Smooth muscle cell of the brain vasculature (primary cell): ENCODE results near the gene COCH.
"Not testable (repeated sequence)": the region's sequence is repeated elsewhere in the genome, so short reads cannot be mapped to it uniquely, and the experiment has no call there.

Source experiments
- DNase-seq: peaks from one replicate; pipeline ENCODE4 v3.0.0-alpha.2; 2012; ENCODE audit warnings: low read depth, low spot score

COCH gene

DNA sequence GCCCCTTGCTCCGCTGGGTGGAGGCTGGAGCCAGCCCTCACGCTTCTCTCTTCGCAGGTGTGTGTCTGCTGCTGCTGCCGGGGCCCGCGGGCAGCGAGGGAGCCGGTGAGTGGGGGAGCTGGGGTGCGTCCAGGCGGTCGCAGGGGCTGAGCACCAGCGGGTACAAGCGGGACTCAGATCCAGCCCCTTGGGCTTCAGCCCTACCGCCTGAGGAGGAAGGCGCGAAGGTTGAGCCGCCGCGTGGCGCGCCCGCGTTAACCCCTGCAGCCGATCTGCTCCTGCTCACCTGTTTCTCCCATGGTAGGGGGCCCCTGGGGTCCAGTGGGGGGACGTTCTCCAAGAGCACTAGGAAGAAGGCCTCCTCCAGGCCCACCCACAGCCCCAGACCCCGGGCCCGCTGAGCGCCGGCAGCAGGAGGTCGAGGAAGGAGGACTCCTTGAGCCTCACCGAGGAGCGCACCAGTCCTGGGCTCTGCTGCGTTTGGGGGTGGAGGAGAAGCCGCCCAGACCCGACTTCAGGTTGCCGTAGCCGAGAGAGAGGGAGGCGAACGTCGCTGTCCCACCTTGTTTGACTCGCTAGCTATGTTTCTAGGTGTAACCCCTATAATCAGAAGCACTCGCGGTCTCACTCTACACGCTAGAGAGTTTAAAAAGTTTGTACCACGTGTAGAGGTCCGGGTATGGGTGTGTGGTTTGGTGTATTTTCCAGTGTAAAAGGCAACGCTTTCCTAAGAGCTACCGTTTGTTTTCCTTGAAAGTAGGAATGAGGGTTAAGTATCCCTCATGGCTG lies 834 bp downstream of the COCH start:
- DNase-seq: no peak

DNA sequence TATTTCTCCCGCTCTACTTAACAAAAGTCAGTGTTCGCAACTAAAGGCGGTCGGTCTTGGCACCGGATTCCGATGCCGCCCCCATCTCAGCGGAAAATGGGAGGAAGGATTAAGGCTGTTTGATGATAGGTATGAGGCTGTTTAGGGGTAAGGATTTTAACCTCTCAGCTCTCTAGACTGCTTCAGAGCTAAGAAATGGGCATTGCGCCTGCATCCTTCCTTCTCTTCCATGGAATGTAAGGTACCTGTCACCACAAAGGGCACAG lies 1.4 kb downstream of the COCH start:
- DNase-seq: no peak

GRCh38 chr14:30876692-30877091 lies 2.3 kb downstream of the COCH start:
- DNase-seq: no peak

GRCh38 chr14:30882431-30882830 lies 8.1 kb downstream of the COCH start:
- DNase-seq: no peak

GRCh38 chr14:30883508-30884294 lies 9.3 kb downstream of the COCH start:
- no peak for DNase-seq

DNA sequence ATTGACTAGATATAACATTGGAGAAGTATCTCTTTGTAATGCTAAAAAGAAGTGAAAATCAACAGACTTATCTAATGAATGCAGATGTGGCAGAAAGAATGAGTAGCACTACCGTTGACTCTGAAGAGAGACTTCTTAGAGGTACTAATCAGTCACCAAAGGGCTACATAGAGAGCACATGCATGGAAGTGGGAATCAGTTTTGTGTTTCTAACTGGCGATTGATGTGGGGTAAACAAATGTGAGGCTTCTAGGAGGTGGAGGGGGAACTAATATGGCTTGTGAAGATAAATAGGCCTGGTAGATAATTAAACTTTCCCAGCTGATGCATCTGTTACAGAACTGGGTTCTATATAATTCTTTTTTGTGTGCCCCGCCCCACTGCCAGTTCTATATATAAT lies 10.5 kb downstream of the COCH start:
- DNase-seq: no peak

GRCh38 chr14:30885840-30886740 lies 11.7 kb downstream of the COCH start:
- DNase-seq: no peak

GRCh38 chr14:30888480-30889243 lies 14.3 kb downstream of the COCH start:
- no peak for DNase-seq

DNA sequence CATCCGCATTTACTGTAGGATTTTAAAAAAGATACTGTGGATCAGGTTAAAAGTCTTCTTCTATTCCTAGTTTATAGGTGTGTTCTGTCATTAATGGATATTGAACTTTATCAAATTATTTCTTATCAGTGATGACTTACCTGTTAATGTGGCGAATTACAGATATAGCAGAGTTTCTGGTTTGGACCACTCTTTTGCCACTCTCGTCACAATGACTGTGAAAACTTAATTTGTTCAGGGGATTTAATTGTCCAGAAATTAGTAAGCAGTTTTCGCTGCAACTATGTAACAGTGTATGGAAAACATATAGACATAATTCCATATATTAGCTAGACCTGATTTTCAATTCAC lies 14.9 kb downstream of the COCH start:
- DNase-seq: no peak

DNA sequence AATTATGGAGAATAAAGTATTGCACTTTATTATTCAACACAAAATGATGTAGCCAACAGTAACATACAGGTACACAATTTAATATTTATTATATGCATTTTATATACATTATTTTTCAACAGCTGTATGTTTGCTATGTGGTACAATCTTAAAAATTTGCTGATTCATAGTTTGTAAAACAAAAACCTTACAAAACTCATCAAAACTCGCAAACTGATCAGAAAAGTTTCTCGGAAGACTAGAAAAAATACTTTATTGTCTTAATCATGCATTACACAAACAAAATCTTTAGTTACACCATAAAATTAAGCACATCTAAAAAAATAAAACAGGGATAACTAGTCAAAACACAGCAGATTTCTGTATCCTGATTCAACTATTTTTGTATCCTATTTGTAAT lies 19.5 kb downstream of the COCH start:
- DNase-seq: no peak

- no peak for DNase-seq
Measured at GRCh38 chr14:30894923-30895515, 20.7 kb downstream of the COCH start.

GRCh38 chr14:30896435-30896834 lies 22.1 kb downstream of the COCH start:
- DNase-seq: no peak

GRCh38 chr14:30897121-30897520 lies 22.8 kb downstream of the COCH start:
- not testable (repeated sequence) for DNase-seq

DNA sequence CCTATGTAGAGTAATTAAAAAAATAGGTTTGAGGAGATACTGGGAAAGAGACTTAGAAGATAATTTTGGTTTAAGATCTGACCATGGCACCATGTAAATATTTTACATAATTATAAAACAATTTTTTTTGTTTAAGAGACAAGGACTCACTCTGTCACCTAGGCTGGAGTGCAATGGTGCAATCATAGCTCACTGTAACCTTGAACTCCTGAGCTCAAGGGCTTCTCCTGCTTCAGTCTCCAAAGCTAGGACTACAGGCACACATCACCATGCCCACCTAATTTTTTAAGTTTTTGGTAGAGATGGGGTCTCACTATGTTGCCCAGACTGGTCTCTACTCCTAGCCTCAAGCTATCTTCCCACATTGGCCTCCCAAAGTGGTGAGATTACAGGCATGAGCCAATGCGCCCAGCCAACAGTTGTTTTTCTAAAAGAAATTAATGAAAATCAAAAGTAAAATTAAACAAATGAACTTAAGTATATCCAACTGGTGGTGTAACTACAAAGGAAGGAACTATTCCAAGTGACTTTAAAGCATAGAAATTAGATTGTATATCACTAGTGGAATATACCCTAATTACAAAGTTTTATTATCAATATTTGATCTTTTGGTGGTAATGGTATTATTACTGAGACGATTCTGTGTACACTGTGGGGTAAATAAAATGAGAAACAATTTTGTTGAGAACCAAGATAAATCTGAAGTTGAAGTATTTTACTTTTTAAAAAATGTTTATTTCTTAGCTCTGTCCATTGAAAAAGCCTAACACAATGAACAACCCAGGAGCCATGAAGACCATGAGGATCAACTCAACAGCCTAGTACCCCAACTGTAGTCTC lies 29.1 kb downstream of the COCH start:
- DNase-seq: no peak

GRCh38 chr14:30906752-30907658 lies 32.6 kb downstream of the COCH start:
- no peak for DNase-seq

- DNase-seq: no peak
Measured at GRCh38 chr14:30907659-30908057, 33.3 kb downstream of the COCH start.

DNA sequence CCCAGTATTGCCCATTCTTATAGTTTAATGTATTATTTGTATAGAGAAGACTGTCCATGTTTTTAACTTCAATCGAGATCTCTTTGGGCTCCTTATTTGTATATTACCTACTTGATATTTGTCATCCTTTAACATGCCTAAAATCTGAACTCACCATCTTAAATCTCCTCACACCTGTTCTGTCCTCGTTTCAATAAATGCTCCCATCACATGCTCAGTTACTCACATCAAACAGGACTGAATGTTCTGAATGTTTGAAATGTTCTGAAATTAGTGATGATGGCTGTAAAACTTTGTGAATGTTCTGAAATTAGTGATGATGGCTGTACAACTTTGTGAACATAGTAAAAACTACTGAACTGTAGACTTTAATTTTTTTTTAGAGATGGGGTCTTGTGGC lies 34.5 kb downstream of the COCH start:
- no peak for DNase-seq

DNA sequence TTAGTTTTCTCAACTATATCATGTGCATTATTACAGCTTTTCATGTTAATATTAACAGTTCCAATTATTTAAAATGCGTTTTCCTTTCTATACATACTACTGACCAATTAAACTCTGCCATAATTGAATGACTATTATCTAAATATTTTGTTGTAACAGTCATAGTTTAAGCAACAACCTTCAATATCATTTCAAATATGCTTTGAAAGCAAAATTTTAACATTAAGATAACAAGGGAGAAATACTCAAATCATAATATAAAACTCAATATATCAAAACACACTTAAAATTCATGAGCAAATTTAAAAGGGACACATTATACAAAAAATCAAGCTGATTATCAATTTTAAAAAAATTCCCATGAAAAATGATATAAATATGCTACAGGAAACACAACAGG lies 40.5 kb downstream of the COCH start:
- DNase-seq: no peak

GRCh38 chr14:30915596-30915995 lies 41.2 kb downstream of the COCH start:
- DNase-seq: no peak
